SU-DHL-6 (cell line): ENCODE results near the gene DALRD3.

Experiments used
- H2AFZ ChIP-seq: fragments of 200-600 bp; sonication (generic); 2 replicates; pipeline ENCODE4 v1.6.1; 2014; ENCODE audit warnings: low read depth, mild to moderate bottlenecking, moderate library complexity, mixed read lengths, antibody characterized with exemption, low read length; ENCODE audit not compliant: severe bottlenecking
- H3F3A ChIP-seq: fragments of 200-600 bp; shearing (Covaris generic); 2 replicates; pipeline ENCODE4 v1.6.0; 2016; ENCODE audit warnings: antibody characterized with exemption, mild to moderate bottlenecking; ENCODE audit not compliant: insufficient read depth
- H3K27ac ChIP-seq: fragments of 200-600 bp; sonication (generic); 2 replicates; pipeline ENCODE4 v1.5.1; 2016; ENCODE audit warnings: low read depth, mild to moderate bottlenecking, low read length, moderate library complexity, mixed read lengths
- H3K27me3 ChIP-seq: fragments of 200-600 bp; sonication (generic), shearing (Covaris generic); 2 replicates; pipeline ENCODE4 v1.6.0; 2014; ENCODE audit warnings: mild to moderate bottlenecking, low read length
- H3K36me3 ChIP-seq: fragments of 200-600 bp; sonication (generic); 2 replicates; pipeline ENCODE4 v1.6.1; 2014; ENCODE audit warnings: mild to moderate bottlenecking, low read length, mixed read lengths
- H3K4me2 ChIP-seq: fragments of 300-600, 200-600 bp; shearing (Covaris generic), sonication (generic); 2 replicates; pipeline ENCODE4 v1.6.0; 2014; ENCODE audit warnings: low read length, low read depth, mild to moderate bottlenecking; ENCODE audit not compliant: poor library complexity, severe bottlenecking
- H3K4me3 ChIP-seq: fragments of 200-600 bp; sonication (generic); 2 replicates; pipeline ENCODE4 v1.5.1; 2014; ENCODE audit warnings: antibody characterized with exemption, low read length, mild to moderate bottlenecking, mixed read lengths; ENCODE audit not compliant: insufficient read depth, poor library complexity, severe bottlenecking
- H3K79me2 ChIP-seq: fragments of 200-600 bp; sonication (generic); 2 replicates; pipeline ENCODE4 v1.6.1; 2014; ENCODE audit warnings: mild to moderate bottlenecking, low read length, moderate library complexity; ENCODE audit not compliant: insufficient read depth
- H3K9ac ChIP-seq: fragments of 200-600 bp; sonication (generic); 2 replicates; pipeline ENCODE4 v1.7.0; 2014; ENCODE audit warnings: mild to moderate bottlenecking, low read length
- H3K9me2 ChIP-seq: fragments of 200-600 bp; sonication (generic); replicated peaks from 2 replicates; pipeline ENCODE4 v1.6.1; 2014; ENCODE audit warnings: low read length; ENCODE audit not compliant: insufficient read depth
- H3K9me3 ChIP-seq: fragments of 200-600 bp; sonication (generic); 2 replicates; pipeline ENCODE4 v1.6.1; 2014; ENCODE audit warnings: low read length, mixed read lengths; ENCODE audit not compliant: insufficient read depth
- H4K20me1 ChIP-seq: fragments of 200-600 bp; sonication (generic); 2 replicates; pipeline ENCODE4 v1.6.1; 2014; ENCODE audit warnings: low read depth, mild to moderate bottlenecking, antibody characterized with exemption, low read length, moderate library complexity, mixed read lengths
- CTCF ChIP-seq: fragments of 200-600 bp; sonication (generic); IDR thresholded peaks from one replicate; pipeline ENCODE4 v1.5.1; 2017; ENCODE audit warnings: antibody characterized with exemption, mild to moderate bottlenecking, low read length, moderate library complexity; ENCODE audit not compliant: insufficient read depth, poor library complexity, severe bottlenecking
- EZH2phosphoT487 ChIP-seq: fragments of 200-600 bp; sonication (generic), shearing (Covaris generic); conservative IDR thresholded peaks from 2 replicates; pipeline ENCODE4 v1.6.1; 2018; ENCODE audit warnings: mild to moderate bottlenecking, antibody characterized with exemption, low read length, moderate library complexity, mixed read lengths

The DALRD3 gene

GRCh38 chr3:48983096-48983495 lies 35.3 kb downstream of the DALRD3 start:
- Histone ChIP-seq H3K9ac (no peak overlapping the region), H3K36me3 (peaks cover 3% of the 10 kb centered on the region), H2AFZ (no peak overlapping the region), H3K9me3 (no peaks in the 10 kb centered on the region), H3K9me2 (no peaks in the 10 kb centered on the region), H3K4me2 (no peak overlapping the region), H3K79me2 (no peaks in the 10 kb centered on the region), H3K4me3 (no peak overlapping the region), H4K20me1 (no peaks in the 10 kb centered on the region), H3K27me3 (no peaks in the 10 kb centered on the region), H3F3A (peaks cover 9% of the 10 kb centered on the region; the same call in 1 of the 2 replicates), H3K27ac (no peak overlapping the region)
- TF ChIP-seq EZH2phosphoT487 (no peak), CTCF (no peak)

GRCh38 chr3:48982686-48983085 lies 35.7 kb downstream of the DALRD3 start:
- Histone ChIP-seq H3K27me3 (no peaks in the 10 kb centered on the region), H3K4me3 (no peak overlapping the region), H3K9me3 (no peaks in the 10 kb centered on the region), H3K79me2 (no peaks in the 10 kb centered on the region), H3F3A (peaks cover 9% of the 10 kb centered on the region; the same call in 1 of the 2 replicates), H3K9ac (no peak overlapping the region), H2AFZ (no peak overlapping the region), H3K36me3 (peaks cover 3% of the 10 kb centered on the region), H4K20me1 (no peaks in the 10 kb centered on the region), H3K9me2 (no peaks in the 10 kb centered on the region), H3K4me2 (no peak overlapping the region), H3K27ac (no peak overlapping the region)
- no peak for TF ChIP-seq CTCF
- TF ChIP-seq EZH2phosphoT487, result no peak

GRCh38 chr3:48982016-48982415 lies 36.4 kb downstream of the DALRD3 start:
- H4K20me1 ChIP-seq, result no peaks in the 10 kb centered on the region

More at GRCh38 chr3:48982016-48982415, 36.4 kb downstream of the DALRD3 start:
- no peaks in the 10 kb centered on the region for H3K27me3 ChIP-seq
- no peaks in the 10 kb centered on the region for H3K9me2 ChIP-seq
- H3K36me3 ChIP-seq, result peaks cover 3% of the 10 kb centered on the region
- no peak for TF ChIP-seq CTCF
- no peak for TF ChIP-seq EZH2phosphoT487
- H2AFZ ChIP-seq, result no peak overlapping the region
- H3K9ac ChIP-seq, result no peak overlapping the region
- H3K9me3 ChIP-seq, result no peaks in the 10 kb centered on the region
- no peaks in the 10 kb centered on the region for H3K79me2 ChIP-seq
- H3K4me3 ChIP-seq, result no peak overlapping the region
- H3F3A ChIP-seq, result peaks cover 9% of the 10 kb centered on the region; the same call in 1 of the 2 replicates
- H3K4me2 ChIP-seq, result no peak overlapping the region
- no peak overlapping the region for H3K27ac ChIP-seq
